Esophagus (tissue), 2 donors: ENCODE measurements around the gene AAGAB. TPM values are rescaled to one million over a fixed set of nuclear protein-coding genes. Genes with fewer than 3 reads are reported as not detected.
A peak's percentile ranks its signal among the peaks of the same experiment; 100 is the strongest.

ENCODE experiments used
- H3K27ac ChIP-seq, 2 donors: one replicate each; pipeline ENCODE4 v1.5.1; 2013; ENCODE audit warnings: low read depth in 2 of 2, mild to moderate bottlenecking in 2 of 2, inconsistent platforms in 1 of 2, low read length in 1 of 2, moderate library complexity in 1 of 2
- H3K27me3 ChIP-seq, 2 donors: one replicate each; pipeline ENCODE4 v1.6.1; 2013; ENCODE audit warnings: low read length in 2 of 2, control low read depth in 1 of 2, mild to moderate bottlenecking in 1 of 2; ENCODE audit not compliant: insufficient read depth in 2 of 2, control insufficient read depth in 1 of 2
- H3K36me3 ChIP-seq, 2 donors: one replicate each; pipeline ENCODE4 v1.6.1; 2013; ENCODE audit warnings: low read length in 1 of 2; ENCODE audit not compliant: control insufficient read depth in 2 of 2, insufficient read depth in 2 of 2
- H3K4me1 ChIP-seq, 2 donors: one replicate each; pipeline ENCODE4 v1.6.1; 2013; ENCODE audit warnings: low read length in 1 of 2; ENCODE audit not compliant: control insufficient read depth in 2 of 2, insufficient read depth in 2 of 2
- H3K4me3 ChIP-seq, 2 donors: one replicate each; pipeline ENCODE4 v1.5.1; 2013; ENCODE audit warnings: low read length in 2 of 2, mild to moderate bottlenecking in 2 of 2, low read depth in 1 of 2, moderate library complexity in 1 of 2
- H3K9me3 ChIP-seq, 2 donors: one replicate each; pipeline ENCODE4 v1.6.1; 2013; ENCODE audit warnings: mild to moderate bottlenecking in 2 of 2, low read depth in 1 of 2, low read length in 1 of 2, moderate library complexity in 1 of 2; ENCODE audit not compliant: control insufficient read depth in 2 of 2, insufficient read depth in 1 of 2
- WGBS, 2 donors: extraction: QIAGEN DNeasy Blood & Tissue Kit; methylation state at CpG; one replicate each; pipeline ENCODE4 v1.1.7; 2013; 5-methylcytosine and 5-hydroxymethylcytosine counted together
- polyA plus RNA-seq, 2 donors: library from polyadenylated mRNA; stranded (reverse); fragments of 200-250 nt; gene quantifications; one replicate each; pipeline ENCODE4 v1.2.3, GENCODE V29; 2013
- donor health status: healthy with polysubstance abuse.
- donor health status: Bipolar disorder and iron deficiency.

Gene AAGAB
- polyA plus RNA-seq, 2 donors = 7.0 to 17.4 TPM

- Histone ChIP-seq H3K27ac (no peak overlapping the region), H3K9me3 (no peaks in the 10 kb centered on the region), H3K36me3 (peaks cover 8 to 33% of the 10 kb centered on the region in 2 donors), H3K4me1 (peaks cover 8 to 28% of the 10 kb centered on the region in 2 donors), H3K4me3 (no peak overlapping the region), H3K27me3 (no peaks in the 10 kb centered on the region)
- WGBS, 2 donors = 70 to 80% methylated on average over 4 of the region's 4 CpGs
These were observed 83.0 kb downstream of the AAGAB start for GRCh38 chr15:67171471-67171870.

- Histone ChIP-seq H3K27ac (no peak overlapping the region), H3K27me3 (no peaks in the 10 kb centered on the region), H3K4me1 (peaks cover 3 to 26% of the 10 kb centered on the region in 2 donors), H3K9me3 (no peaks in the 10 kb centered on the region), H3K4me3 (no peak overlapping the region), H3K36me3 (peaks cover 8 to 32% of the 10 kb centered on the region in 2 donors)
- whole genome bisulfite sequencing, 2 donors = 82 to 87% methylated on average over 12 of the region's 12 CpGs
These were observed 84.1 kb downstream of the AAGAB start for GRCh38 chr15:67170143-67170925.

- H3K9me3 ChIP-seq = no peaks in the 10 kb centered on the region
- H3K27me3 ChIP-seq = no peaks in the 10 kb centered on the region
- H3K4me3 ChIP-seq = peak overlapping the region; percentile 20 to 51
- peak overlapping the region; percentile 87 to 97 for H3K27ac ChIP-seq
- H3K4me1 ChIP-seq = peaks cover 4 to 31% of the 10 kb centered on the region in 2 donors
- 77% methylated on average over 6 of the region's 6 CpGs for WGBS, 2 donors
- H3K36me3 ChIP-seq = peaks cover 8 to 32% of the 10 kb centered on the region in 2 donors
These were observed 85.8 kb downstream of the AAGAB start for GRCh38 chr15:67168694-67169093.

- peaks cover 6 to 24% of the 10 kb centered on the region in 2 donors for H3K36me3 ChIP-seq
- H3K27me3 ChIP-seq = no peaks in the 10 kb centered on the region
- H3K4me1 ChIP-seq = peaks cover 4 to 31% of the 10 kb centered on the region in 2 donors
- H3K27ac ChIP-seq = peak overlapping the region; percentile 87 to 97
- WGBS, 2 donors = 75 to 85% methylated on average over 4 of the region's 4 CpGs
- peak overlapping the region; percentile 40 to 51 for H3K4me3 ChIP-seq
- no peaks in the 10 kb centered on the region for H3K9me3 ChIP-seq
These were observed 87.4 kb downstream of the AAGAB start for GRCh38 chr15:67167091-67167490.

- peak overlapping the region; percentile 87 to 97 for H3K27ac ChIP-seq
- peaks cover 6 to 37% of the 10 kb centered on the region in 2 donors for H3K4me1 ChIP-seq
- no peaks in the 10 kb centered on the region for H3K27me3 ChIP-seq
- 63 to 72% methylated on average over 13 of the region's 13 CpGs for WGBS, 2 donors
- H3K36me3 ChIP-seq = peaks cover 4 to 21% of the 10 kb centered on the region in 2 donors
- no peaks in the 10 kb centered on the region for H3K9me3 ChIP-seq
- H3K4me3 ChIP-seq = peak overlapping the region; percentile 40 to 51
These were observed 88.0 kb downstream of the AAGAB start for GRCh38 chr15:67166280-67167009.

- peaks cover 0 to 21% of the 10 kb centered on the region in 2 donors for H3K36me3 ChIP-seq
- no peaks in the 10 kb centered on the region for H3K9me3 ChIP-seq
- H3K27me3 ChIP-seq = no peaks in the 10 kb centered on the region
- H3K4me1 ChIP-seq = peaks cover 6 to 40% of the 10 kb centered on the region in 2 donors
- H3K4me3 ChIP-seq = no peak overlapping the region
- peak overlapping the region; percentile 87 to 97 for H3K27ac ChIP-seq
- WGBS, 2 donors = 64 to 74% methylated on average over 34 of the region's 34 CpGs
These were observed 88.9 kb downstream of the AAGAB start for GRCh38 chr15:67165254-67166253.

- peaks cover 6 to 40% of the 10 kb centered on the region in 2 donors for H3K4me1 ChIP-seq
- H3K36me3 ChIP-seq = peaks cover 0 to 19% of the 10 kb centered on the region in 2 donors
- H3K27ac ChIP-seq = peak overlapping the region; percentile 55 to 97
- H3K4me3 ChIP-seq = no peak overlapping the region
- no peaks in the 10 kb centered on the region for H3K9me3 ChIP-seq
- no peaks in the 10 kb centered on the region for H3K27me3 ChIP-seq
- WGBS, 2 donors = 77 to 78% methylated on average over 17 of the region's 17 CpGs
These were observed 89.6 kb downstream of the AAGAB start for GRCh38 chr15:67164811-67165253.

GRCh38 chr15:67164401-67164791 lies 90.1 kb downstream of the AAGAB start:
- H3K4me3 ChIP-seq = no peak overlapping the region
- peak overlapping the region; percentile 55 to 97 for H3K27ac ChIP-seq
- H3K9me3 ChIP-seq = no peaks in the 10 kb centered on the region
- peaks cover 0 to 19% of the 10 kb centered on the region in 2 donors for H3K36me3 ChIP-seq
- no peaks in the 10 kb centered on the region for H3K27me3 ChIP-seq
- peaks cover 6 to 40% of the 10 kb centered on the region in 2 donors for H3K4me1 ChIP-seq
- 52 to 54% methylated on average over 5 of the region's 5 CpGs for WGBS, 2 donors

- Histone ChIP-seq H3K4me3 (no peak overlapping the region), H3K9me3 (no peaks in the 10 kb centered on the region), H3K36me3 (peaks cover 0 to 21% of the 10 kb centered on the region in 2 donors), H3K27ac (no peak overlapping the region), H3K27me3 (no peaks in the 10 kb centered on the region), H3K4me1 (peaks cover 8 to 40% of the 10 kb centered on the region in 2 donors)
- WGBS, 2 donors = 98% methylated on average over 6 of the region's 6 CpGs
These were observed 91.3 kb downstream of the AAGAB start for GRCh38 chr15:67163180-67163579.
